HG02938 (cell line): ENCODE data around the gene MOB4.
"Not testable (repeated sequence)": the region's sequence is repeated elsewhere in the genome, so short reads cannot be mapped to it uniquely, and the experiment has no call there.

ENCODE experiments used
- ATAC-seq: cut with Tn5 transposase; IDR thresholded peaks from one replicate; pipeline ENCODE4 v1.9.1; 2021; ENCODE audit warnings: mild to moderate bottlenecking, moderate library complexity; ENCODE audit not compliant: unreplicated experiment

MOB4 gene

DNA sequence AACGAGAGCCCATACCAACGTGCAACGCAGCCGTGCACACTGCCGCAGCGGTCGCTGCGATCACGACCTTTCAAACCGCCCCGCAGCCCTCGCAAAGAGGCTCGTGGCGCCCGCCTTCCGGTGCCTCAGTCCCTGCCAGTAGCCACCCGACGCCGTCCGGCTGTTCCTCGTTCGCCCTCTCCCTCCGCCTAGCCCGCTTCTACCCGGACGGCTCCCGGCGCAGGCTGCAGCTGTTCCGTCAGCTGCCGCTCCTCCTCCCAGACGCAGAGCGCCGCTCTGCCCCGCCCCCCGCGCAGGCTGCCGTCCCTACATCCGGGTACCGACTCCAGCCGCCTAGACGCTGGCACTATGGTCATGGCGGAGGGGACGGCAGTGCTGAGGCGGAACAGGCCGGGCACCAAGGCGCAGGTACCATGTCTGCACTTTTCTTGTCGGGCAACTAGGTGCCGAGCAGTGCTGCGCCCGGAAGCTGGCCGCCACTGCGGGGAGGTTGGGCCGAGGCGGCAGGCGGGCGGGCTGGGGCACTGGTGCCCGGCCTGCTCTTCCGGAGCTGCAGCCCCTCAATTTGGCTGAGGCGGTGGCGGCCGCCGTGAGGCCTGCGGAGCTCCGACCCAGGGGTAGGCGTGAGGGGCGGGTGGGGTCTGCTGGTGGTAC is at the start of gene MOB4:
Gene MOB4, plus strand, starts transcription at position 328 of the 654 bp plus-strand sequence. Its CDS starts 21 bp downstream, at position 349.
- peak; percentile 91 for ATAC-seq

- no peak for ATAC-seq
These were observed 43.7 kb upstream of the MOB4 start for GRCh38 chr2:197472166-197472565.

DNA sequence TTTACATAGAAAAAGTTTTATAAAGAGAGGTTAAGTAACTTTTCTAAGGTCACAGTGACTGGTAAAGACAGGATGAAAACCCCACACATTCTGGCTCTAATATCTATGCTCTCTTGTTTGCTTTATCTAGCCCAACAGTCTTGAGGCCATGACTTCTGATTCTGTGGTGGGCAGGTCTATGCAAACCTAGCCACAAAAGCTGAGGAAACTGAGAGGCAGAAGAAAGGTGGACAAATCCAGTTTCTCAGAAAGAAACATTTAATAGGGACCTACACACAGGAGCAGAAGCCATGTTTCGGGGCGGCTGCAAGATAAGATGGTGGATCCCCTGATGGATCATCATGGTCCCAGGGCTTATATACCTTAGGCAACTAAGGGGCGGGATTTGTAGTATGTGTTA is 38.1 kb upstream of the MOB4 start:
- ATAC-seq = no peak

GRCh38 chr2:197480165-197481036 is 35.5 kb upstream of the MOB4 start:
- ATAC-seq = no peak

- not testable (repeated sequence) for ATAC-seq
These were observed 31.6 kb upstream of the MOB4 start for GRCh38 chr2:197484248-197484647.

DNA sequence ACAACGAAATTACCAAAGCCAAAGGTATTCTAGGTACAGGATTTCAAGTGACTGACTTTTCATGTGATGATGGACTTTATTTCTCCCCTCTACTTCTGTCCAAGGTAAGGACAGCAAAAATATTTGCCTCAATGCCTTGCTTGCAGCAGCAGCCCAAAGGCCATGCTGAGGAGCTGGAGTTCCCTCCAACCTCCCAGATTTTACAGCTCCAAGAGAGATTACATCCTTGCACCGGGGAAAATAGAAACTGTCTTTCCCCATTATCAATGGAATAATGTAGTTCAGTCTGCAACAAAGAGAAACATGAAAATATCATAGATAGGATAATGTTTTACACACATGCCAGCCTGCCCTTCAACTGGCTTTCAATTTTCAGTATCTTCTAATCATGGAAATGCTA is 29.7 kb upstream of the MOB4 start:
- no peak for ATAC-seq

- no peak for ATAC-seq
These were observed 28.5 kb upstream of the MOB4 start for GRCh38 chr2:197487385-197487784.

DNA sequence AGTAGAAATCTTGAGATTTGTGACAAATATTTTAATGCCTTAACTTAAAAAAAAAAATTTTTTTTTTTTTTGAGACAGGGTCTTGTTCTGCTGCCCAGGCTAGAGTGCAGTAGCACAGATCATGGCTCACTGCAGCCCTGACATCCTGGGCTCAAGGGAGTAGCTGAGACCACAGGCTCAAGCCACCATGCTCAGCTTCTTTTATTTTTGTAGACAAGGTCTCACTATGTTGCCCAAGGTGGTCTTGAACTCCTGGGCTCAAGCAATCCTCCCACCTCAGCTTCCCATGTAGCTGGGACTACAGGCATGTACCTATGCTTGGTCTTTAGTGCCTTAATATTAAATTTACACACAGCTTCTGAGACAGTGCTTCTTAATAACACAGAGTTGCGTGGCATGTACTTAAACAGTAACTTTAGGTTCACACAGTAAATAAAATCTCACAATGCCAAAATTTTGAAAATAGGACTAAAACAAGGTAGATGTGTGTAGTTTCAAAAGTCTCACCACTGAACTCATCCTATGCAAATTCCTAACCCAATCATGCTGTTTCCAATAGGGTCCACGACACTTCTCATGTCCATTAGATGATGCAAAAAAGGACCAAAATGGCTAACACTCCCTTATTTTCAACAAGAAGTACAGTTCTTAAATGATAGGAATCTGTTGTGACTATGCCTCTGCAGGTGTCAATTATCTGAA is 20.3 kb upstream of the MOB4 start:
- no peak for ATAC-seq

DNA sequence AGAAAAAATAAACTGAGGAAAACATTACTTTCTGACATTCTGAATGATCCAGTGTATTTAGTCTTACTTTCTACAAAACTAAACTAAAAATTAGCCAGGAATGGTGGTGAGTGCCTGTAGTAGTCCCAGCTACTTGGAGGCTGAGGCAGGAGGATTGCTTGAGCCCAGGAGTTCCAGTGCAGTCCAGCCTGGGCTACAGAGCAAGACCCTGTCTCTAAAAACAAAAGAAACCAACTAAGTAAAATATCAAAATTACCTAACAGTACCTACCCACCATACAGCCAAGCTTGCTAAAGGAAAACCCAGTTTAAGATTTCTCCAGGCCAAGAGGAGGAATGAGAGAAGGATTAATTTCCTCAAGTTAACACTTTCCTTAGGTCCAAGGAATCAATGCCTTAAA is 19.2 kb upstream of the MOB4 start:
- ATAC-seq = no peak

- no peak for ATAC-seq
These were observed 18.5 kb upstream of the MOB4 start for GRCh38 chr2:197497326-197497725.

DNA sequence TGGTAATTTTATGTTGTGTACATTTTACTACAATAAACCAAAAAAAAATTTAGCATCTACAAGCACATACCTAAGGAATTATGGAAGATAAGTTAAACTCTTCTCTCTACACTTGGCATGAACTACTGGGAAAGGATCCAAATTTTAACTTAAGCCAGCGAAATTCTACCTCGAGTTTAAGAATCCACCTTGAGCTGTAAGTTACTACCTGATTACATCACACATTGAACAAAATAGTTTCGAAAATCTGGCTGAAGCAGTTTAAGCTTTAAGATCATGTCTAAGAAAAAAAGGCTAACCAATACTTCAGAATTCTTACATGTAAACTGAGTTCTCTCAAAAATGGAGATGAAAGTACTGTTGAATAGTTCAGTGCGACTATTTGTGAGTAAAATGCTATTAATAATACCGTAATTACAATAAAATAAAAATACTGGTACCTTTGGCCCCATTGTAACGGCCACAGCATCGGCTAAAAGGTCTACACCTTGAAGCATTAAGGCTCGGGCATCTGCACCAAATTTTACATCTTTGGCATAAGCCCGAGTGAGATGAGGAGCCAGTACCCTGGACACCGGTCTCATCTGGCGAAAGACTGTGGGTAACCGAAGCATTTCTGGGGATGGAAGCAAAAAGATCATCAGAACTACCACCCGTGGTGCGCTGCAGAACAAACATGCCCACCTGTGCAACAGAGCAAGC is 17.5 kb upstream of the MOB4 start:
- no peak for ATAC-seq

DNA sequence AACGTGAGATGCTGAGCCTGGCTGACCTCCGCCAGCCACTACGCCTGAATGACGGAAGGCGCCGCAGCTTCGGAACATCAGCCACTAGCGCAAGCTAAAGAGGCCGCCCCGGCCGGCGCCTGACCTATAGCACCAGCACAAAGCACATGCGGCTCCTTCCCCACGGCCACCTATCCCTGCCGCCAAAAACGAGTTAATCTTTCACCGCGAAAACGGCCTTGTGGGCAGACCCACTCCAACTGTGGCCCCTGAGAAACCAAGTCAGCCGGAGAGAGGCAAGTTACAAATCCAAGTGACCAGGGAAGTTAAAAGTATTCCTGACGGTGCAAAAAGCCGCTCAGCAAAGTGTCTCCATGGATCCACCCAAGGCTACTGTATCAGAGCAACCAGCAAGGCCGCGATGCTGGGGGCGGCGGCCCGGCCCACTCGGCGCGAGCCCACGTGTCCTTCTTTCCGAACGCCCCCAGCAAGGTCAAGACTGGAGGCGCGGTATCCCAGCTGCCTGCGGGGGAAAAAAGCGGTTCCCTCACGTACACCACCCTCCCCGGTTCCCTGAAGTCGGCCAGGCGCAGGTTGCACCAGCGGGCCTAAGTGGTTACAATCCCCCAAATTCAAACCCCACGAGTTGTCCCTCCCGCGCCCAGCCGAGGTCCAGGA is 16.8 kb upstream of the MOB4 start:
- ATAC-seq = peak; percentile 18

DNA sequence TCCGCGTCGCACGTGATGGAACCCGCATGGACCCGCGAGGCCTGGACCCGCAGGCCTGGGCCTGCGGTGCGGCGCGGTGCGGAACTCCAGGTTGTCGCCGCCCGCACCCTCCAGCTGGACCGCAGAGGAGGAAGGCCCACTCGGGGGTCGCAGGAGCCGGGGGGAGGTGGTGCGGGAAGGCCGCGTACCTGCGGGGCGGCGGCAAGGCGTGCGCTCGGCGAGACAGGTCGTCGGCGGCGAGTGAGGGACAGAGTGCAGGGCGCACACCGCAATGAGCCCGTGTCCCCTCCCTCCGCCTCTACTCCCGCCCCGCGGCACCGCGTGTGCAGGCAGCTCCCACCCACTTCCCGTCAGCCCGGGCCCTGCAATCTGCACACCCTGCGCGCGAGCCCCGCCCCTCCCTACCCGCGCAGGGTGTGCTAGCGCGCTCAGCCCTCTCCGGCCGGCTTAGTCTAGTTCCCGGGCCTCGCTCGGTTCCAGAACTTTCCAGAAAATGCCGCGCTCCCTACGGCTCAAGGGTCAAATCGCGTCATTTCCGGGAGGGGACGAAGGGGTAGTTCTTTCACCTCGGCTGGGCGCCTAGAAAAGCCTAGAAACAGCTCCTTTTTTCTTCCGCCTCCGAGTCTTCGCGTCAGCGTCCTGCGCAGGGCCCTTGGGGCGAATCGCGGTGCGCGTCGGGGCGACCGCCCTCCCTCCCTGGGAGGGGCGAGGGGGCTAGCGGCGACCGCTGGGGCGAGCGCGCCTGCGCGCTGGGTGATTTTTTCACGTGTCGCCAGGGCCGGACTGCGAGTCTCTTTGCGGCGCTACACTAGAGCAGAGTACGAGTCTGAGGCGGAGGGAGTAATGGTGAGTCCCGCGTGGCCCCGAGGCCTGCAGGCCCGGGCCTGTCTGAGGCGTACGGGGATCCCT is 16.0 kb upstream of the MOB4 start, which contains the start of the genes HSPD1 and HSPE1:
Gene HSPD1, minus strand, starts transcription at position 247 of the 909 bp plus-strand sequence. CDS start 992 bp downstream, outside the sequence.
Gene HSPE1, plus strand, starts transcription at position 786 of the 909 bp plus-strand sequence. Its CDS starts 58 bp downstream, at position 844.
- ATAC-seq = peak; percentile 79

GRCh38 chr2:197500503-197501131 is 15.2 kb upstream of the MOB4 start:
- ATAC-seq = peak; percentile 1

DNA sequence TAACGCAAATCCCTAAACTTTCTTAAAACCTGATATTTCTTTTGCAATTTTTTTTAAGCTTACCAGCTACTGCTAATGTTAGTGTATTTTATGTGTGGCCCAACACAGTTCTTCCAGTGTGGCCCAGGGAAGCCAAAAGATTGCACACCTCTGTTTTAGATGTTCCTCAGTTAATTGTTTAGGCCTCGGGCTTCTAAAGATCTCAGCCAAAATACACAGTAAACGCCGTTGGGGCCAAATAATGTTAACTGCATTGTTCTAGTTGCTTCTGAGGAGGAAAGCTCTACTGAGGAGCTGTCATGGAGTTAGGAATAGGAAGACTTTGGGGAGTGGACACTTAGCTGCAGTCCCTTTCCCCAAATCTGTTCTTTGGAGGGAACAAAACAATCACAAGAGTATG is 13.7 kb upstream of the MOB4 start:
- ATAC-seq = no peak

DNA sequence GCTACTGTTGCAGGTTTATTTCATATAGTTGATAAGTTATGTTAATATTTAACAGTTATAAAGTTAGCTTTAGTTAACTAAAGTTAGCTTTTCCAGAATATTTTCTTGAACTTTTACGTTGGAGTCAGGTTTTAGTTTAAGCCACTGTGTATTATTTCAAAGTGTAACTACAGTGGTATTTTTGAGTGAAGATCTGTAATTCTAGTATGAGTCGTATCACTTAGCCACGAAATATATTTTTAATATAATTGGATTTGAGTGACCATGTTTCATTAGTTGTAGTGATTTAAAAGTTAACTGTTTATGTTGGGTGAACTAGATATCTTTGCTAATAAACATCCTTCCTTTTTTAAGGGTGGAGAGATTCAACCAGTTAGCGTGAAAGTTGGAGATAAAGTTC is 13.2 kb upstream of the MOB4 start:
- ATAC-seq = no peak

DNA sequence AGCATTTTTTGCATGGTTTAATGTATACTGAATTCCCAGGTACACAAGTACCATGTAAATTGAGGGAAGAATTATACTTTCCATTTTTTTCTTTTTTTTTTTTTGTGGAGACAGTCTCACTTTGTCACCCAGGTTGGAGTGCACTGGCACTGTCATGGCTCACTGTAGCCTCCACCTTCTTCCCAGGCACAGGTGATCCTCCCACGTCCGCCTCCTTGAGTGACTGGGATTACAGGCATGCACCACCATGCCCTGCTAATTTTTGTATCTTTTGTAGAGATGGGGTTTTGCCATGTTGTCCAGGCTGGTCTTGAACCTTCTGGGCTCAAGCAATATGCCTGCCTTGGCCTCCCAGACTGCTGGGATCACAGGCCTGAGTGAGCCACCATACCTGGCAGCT is 11.9 kb upstream of the MOB4 start:
- no peak for ATAC-seq

- ATAC-seq = no peak
These were observed 11.4 kb upstream of the MOB4 start for GRCh38 chr2:197504512-197504911.

DNA sequence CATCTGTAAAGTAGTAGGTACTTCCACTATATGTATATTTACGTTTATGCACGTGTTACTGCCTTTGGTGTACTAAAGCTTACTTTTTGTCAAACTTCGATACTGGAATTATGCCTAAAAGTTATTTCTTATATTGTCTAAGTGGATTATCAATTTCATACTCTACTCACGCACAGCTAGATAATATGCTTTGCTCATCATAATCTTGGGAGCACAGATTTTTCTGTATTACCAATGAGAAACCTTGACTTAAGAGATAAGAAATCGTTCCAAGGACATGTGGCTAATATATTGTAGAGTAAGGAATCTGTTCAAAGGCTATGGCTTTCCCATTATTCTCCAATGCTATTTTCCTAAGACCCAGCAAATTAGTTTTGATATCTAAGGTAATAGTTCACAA is 9.2 kb upstream of the MOB4 start:
- no peak for ATAC-seq
